Endothelial cell of umbilical vein (primary cell): ENCODE measurements around the gene XXYLT1.

Experiments used
- EZH2 ChIP-seq: IDR thresholded peaks from 2 replicates; pipeline ENCODE4 v1.6.1; 2012; ENCODE audit warnings: borderline replicate concordance, low read depth, mild to moderate bottlenecking, moderate library complexity, low read length, inconsistent platforms; ENCODE audit not compliant: severe bottlenecking
- JUN ChIP-seq: IDR thresholded peaks from 2 replicates; pipeline ENCODE4 v1.6.1; 2011; ENCODE audit warnings: borderline replicate concordance, low read depth; ENCODE audit not compliant: insufficient read length, insufficient read depth
- MAX ChIP-seq: IDR thresholded peaks from 2 replicates; pipeline ENCODE4 v1.6.1; 2011; ENCODE audit not compliant: insufficient read depth, insufficient read length
- MYC ChIP-seq: IDR thresholded peaks from one replicate; pipeline ENCODE4 v1.6.1; 2011; ENCODE audit warnings: mild to moderate bottlenecking, low read depth, low read length
- POLR2A ChIP-seq: IDR thresholded peaks from 2 replicates; pipeline ENCODE4 v1.6.1; 2012; ENCODE audit warnings: low read depth, mild to moderate bottlenecking, control low read depth, low read length
- POLR2AphosphoS5 ChIP-seq: IDR thresholded peaks from 2 replicates; pipeline ENCODE4 v1.6.1; 2012; ENCODE audit warnings: low read depth, mild to moderate bottlenecking, control low read depth, low read length, moderate library complexity; ENCODE audit not compliant: insufficient read depth
- TF ChIP-seq, protein P1 (sequence below), 2 donors: IDR thresholded peaks; 1 replicate in 1 of 2; 2 replicates in 1 of 2; pipeline ENCODE4 v1.5.1; 2011; ENCODE audit warnings: low read length in 2 of 2, mild to moderate bottlenecking in 2 of 2, moderate library complexity in 2 of 2, control low read depth in 1 of 2, inconsistent platforms in 1 of 2, low read depth in 1 of 2; ENCODE audit not compliant: insufficient read depth in 1 of 2; ENCODE audit errors: extremely low read depth in 1 of 2

DNA sequence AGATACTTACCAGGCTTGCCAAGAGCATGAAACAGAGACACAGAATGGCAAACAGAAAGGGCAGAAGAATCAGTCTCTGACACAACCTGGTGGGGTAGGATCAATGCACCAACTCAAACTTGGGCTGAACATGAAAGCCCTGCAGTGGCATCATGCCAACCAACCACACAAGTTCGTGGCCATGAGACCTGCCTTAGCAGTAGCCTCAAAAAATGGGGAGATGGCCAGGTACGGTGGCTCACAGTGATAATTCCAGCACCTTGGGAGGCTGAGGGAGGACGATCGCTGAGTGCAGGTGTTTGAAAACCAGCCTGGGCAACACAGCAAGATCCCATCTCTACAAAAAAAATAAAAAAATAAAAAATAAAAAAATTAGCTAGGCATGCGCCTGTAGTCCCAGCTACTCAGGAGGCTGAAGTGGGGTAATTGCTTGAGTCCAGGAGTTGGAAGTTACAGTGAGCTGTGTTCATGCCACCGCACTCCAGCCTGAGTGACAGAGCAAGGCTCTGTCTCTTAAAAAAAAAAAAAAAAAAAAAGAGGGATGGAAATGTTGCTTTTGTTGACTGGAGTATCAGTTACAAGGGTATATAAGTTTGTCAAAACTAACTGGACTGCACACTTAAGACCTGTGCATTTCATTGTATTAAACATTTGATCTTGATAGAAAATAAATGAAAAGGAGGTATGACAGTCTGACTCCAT is 93.4 kb downstream of the XXYLT1 start:
- TF ChIP-seq EZH2 (no peak), POLR2A (no peak), MAX (no peak), MYC (no peak), JUN (no peak), POLR2AphosphoS5 (no peak)
- TF ChIP-seq, protein P1, sequence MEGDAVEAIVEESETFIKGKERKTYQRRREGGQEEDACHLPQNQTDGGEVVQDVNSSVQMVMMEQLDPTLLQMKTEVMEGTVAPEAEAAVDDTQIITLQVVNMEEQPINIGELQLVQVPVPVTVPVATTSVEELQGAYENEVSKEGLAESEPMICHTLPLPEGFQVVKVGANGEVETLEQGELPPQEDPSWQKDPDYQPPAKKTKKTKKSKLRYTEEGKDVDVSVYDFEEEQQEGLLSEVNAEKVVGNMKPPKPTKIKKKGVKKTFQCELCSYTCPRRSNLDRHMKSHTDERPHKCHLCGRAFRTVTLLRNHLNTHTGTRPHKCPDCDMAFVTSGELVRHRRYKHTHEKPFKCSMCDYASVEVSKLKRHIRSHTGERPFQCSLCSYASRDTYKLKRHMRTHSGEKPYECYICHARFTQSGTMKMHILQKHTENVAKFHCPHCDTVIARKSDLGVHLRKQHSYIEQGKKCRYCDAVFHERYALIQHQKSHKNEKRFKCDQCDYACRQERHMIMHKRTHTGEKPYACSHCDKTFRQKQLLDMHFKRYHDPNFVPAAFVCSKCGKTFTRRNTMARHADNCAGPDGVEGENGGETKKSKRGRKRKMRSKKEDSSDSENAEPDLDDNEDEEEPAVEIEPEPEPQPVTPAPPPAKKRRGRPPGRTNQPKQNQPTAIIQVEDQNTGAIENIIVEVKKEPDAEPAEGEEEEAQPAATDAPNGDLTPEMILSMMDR (IDR thresholded peaks at IDR 0.05; ENCODE audit: extremely low read depth in 1 of 2, insufficient read depth in 1 of 2, low read depth in 1 of 2, low read length in 2 of 2), result no peak
